Measurements from ENCODE around the gene PCDHB5.
"Not testable (repeated sequence)": the region's sequence is repeated elsewhere in the genome, so short reads cannot be mapped to it uniquely, and the experiment has no call there.

GRCh38 chr5:141157901-141158300, 22.9 kb downstream of the PCDHB5 start:
- not testable (repeated sequence) for TF ChIP-seq ATF3 (CRISPR knock-in tag; conservative IDR thresholded peaks at IDR 0.05); USF2 (CRISPR knock-in tag; IDR thresholded peaks at IDR 0.05)
